ENCODE measurements around the gene GRIK5. TPM values are rescaled to one million over a fixed set of nuclear protein-coding genes. Genes with fewer than 3 reads are reported as not detected.
A peak's percentile ranks its signal among the peaks of the same experiment; 100 is the strongest.

Gene GRIK5
- total RNA-seq, 1 experiment from 2014 or later, result 0.96 TPM

GRCh38 chr19:41998246-41999020, 71.6 kb downstream of the GRIK5 start:
- no peaks in the 10 kb centered on the region for H3F3A ChIP-seq (ENCODE audit: insufficient read depth, low read depth)
- peak in 1 of 2 experiments; percentile 49 for DNase-seq
- no TSS peak for BruUV-seq (replicated peaks)
- ChIA-PET CTCF (no interaction called here), POLR2A (ENCODE audit: unreplicated experiment) (no interaction called here)
- H3K4me2 ChIP-seq, result no peak overlapping the region
- intact Hi-C loops (cut with micrococcal nuclease; ENCODE audit: unreplicated experiment), result loop anchor here (10.0 kb wide), 1 partner anchor 96 kb away; no protein-coding TSS in a partner anchor
- H3K79me2 ChIP-seq (ENCODE audit: low read depth), result no peaks in the 10 kb centered on the region
- peaks cover 85% of the 10 kb centered on the region for H3K27me3 ChIP-seq (ENCODE audit: insufficient read depth, low read depth)
- H3K9me2 ChIP-seq (ENCODE audit: insufficient read depth), result no peaks in the 10 kb centered on the region
- no peak overlapping the region for H3K27ac ChIP-seq
- no peaks in the 10 kb centered on the region for H3K9me3 ChIP-seq (ENCODE audit: insufficient read depth, low read depth)
- H4K20me1 ChIP-seq (ENCODE audit: insufficient read depth), result no peaks in the 10 kb centered on the region; the same call in 1 of the 2 replicates
- H3K36me3 ChIP-seq (ENCODE audit: low read depth), result no peaks in the 10 kb centered on the region
- H3K4me1 ChIP-seq (replicated peaks; ENCODE audit: insufficient read depth), result no peaks in the 10 kb centered on the region
- H3K4me3 ChIP-seq, result no peak overlapping the region
- peak; percentile 66 for TF ChIP-seq CTCF (conservative IDR thresholded peaks at IDR 0.05)
- TF ChIP-seq EZH2 (IDR thresholded peaks at IDR 0.05; ENCODE audit: low read depth), result no peak
- H2AFZ ChIP-seq, result no peak overlapping the region

GRCh38 chr19:41997851-41998229, 72.2 kb downstream of the GRIK5 start:
- Histone ChIP-seq H3K27ac (no peak overlapping the region), H3K4me3 (no peak overlapping the region), H3K9me2 (ENCODE audit: insufficient read depth) (no peaks in the 10 kb centered on the region), H3K4me1 (replicated peaks; ENCODE audit: insufficient read depth) (no peaks in the 10 kb centered on the region), H3K27me3 (ENCODE audit: insufficient read depth, low read depth) (peaks cover 83% of the 10 kb centered on the region), H4K20me1 (ENCODE audit: insufficient read depth) (no peaks in the 10 kb centered on the region; the same call in 1 of the 2 replicates), H2AFZ (no peak overlapping the region), H3F3A (ENCODE audit: insufficient read depth, low read depth) (no peaks in the 10 kb centered on the region), H3K9me3 (ENCODE audit: insufficient read depth, low read depth) (no peaks in the 10 kb centered on the region), H3K4me2 (no peak overlapping the region), H3K36me3 (ENCODE audit: low read depth) (no peaks in the 10 kb centered on the region), H3K79me2 (ENCODE audit: low read depth) (no peaks in the 10 kb centered on the region)
- CTCF ChIA-PET, result no interaction called here
- POLR2A ChIA-PET (ENCODE audit: unreplicated experiment), result no interaction called here
- intact Hi-C loops (cut with micrococcal nuclease; ENCODE audit: unreplicated experiment), result loop anchor here (10.0 kb wide), 1 partner anchor 97 kb away; no protein-coding TSS in a partner anchor
- TF ChIP-seq EZH2 (IDR thresholded peaks at IDR 0.05; ENCODE audit: low read depth) (no peak), CTCF (conservative IDR thresholded peaks at IDR 0.05) (no peak)
- BruUV-seq (replicated peaks), result no TSS peak
- DNase-seq, result no peak

GRCh38 chr19:41997121-41997850, 72.7 kb downstream of the GRIK5 start:
- Histone ChIP-seq H3K36me3 (ENCODE audit: low read depth) (no peaks in the 10 kb centered on the region), H3K27ac (no peak overlapping the region), H3K9me3 (ENCODE audit: insufficient read depth, low read depth) (no peaks in the 10 kb centered on the region), H3K27me3 (ENCODE audit: insufficient read depth, low read depth) (peaks cover 82% of the 10 kb centered on the region), H3F3A (ENCODE audit: insufficient read depth, low read depth) (no peaks in the 10 kb centered on the region), H2AFZ (no peak overlapping the region), H4K20me1 (ENCODE audit: insufficient read depth) (no peaks in the 10 kb centered on the region; the same call in 1 of the 2 replicates), H3K79me2 (ENCODE audit: low read depth) (no peaks in the 10 kb centered on the region), H3K4me2 (no peak overlapping the region), H3K4me3 (no peak overlapping the region), H3K9me2 (ENCODE audit: insufficient read depth) (no peaks in the 10 kb centered on the region), H3K4me1 (replicated peaks; ENCODE audit: insufficient read depth) (no peaks in the 10 kb centered on the region)
- TF ChIP-seq CTCF (conservative IDR thresholded peaks at IDR 0.05) (no peak), EZH2 (IDR thresholded peaks at IDR 0.05; ENCODE audit: low read depth) (no peak)
- ChIA-PET POLR2A (ENCODE audit: unreplicated experiment) (interaction anchor here (0.6 kb wide), 1 partner anchor 244 kb away, joined by 15 read pairs; no protein-coding TSS in a partner anchor), CTCF (interaction anchor here (0.6 kb wide), 1 partner anchor 94 kb away, joined by 6 read pairs; no protein-coding TSS in a partner anchor)
- peak in 1 of 2 experiments; percentile 53 for DNase-seq
- intact Hi-C loops (cut with micrococcal nuclease; ENCODE audit: unreplicated experiment), result loop anchor here (10.0 kb wide), 1 partner anchor 98 kb away; no protein-coding TSS in a partner anchor
- no TSS peak for BruUV-seq (replicated peaks)

All from PC-9 (cell line).